Upper lobe of left lung (tissue), 4 donors: ENCODE results near the gene PAX7.

ENCODE experiments used
- CTCF ChIP-seq, 6 experiments: fragments of 450-650 bp in 4 of 6; fragments of 200-600 bp in 2 of 6; sonication (generic) in 2 of 6; IDR thresholded peaks; one replicate each; pipeline ENCODE4 v1.5.1; 2016 to 2019; ENCODE audit warnings: antibody characterized with exemption in 6 of 6
- EP300 ChIP-seq, 4 donors: sonication (generic); formaldehyde crosslinking; IDR thresholded peaks; one replicate each; pipeline ENCODE4 v1.5.1; 2017; ENCODE audit warnings: antibody characterized with exemption in 4 of 4, control low read depth in 2 of 4

- TF ChIP-seq CTCF (IDR thresholded peaks at IDR 0.05) (no peak), EP300 (IDR thresholded peaks at IDR 0.05) (no peak)
Observed at GRCh38 chr1:18721776-18722175, 91.1 kb downstream of the PAX7 start.
